Stimulated activated CD4-positive, alpha-beta T cell treated with anti-CD3 and anti-CD28 coated beads, TNF-alpha, amount 100 ng/mL, for 48 hours (primary cell): ENCODE results near the gene FGFR2.
"Not testable (repeated sequence)": the region's sequence is repeated elsewhere in the genome, so short reads cannot be mapped to it uniquely, and the experiment has no call there.

Experiments used
- DNase-seq, 3 donors: peaks; one replicate each; pipeline ENCODE4 v3.0.0-alpha.2; 2020; ENCODE audit warnings: low read depth in 3 of 3

The FGFR2 gene

DNA sequence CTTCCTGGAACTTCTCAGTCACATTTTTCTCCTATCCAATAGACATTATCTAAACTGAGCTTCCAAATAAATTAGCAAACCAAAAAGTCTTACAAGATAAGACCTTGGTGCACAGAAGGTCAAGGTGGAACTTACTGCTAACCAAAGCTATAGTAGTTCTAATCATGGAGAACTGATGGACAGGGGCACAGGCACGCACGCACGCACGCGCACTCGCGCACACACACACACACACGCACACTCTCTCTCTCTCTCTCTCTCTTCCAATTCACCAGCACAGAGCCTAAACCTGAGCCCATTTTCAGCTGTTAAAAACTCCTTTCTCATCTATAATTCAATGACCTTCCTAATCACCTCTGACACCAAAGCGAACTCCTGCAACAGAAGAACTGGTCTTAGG lies 7.5 kb downstream of the FGFR2 start:
- DNase-seq: no peak

DNA sequence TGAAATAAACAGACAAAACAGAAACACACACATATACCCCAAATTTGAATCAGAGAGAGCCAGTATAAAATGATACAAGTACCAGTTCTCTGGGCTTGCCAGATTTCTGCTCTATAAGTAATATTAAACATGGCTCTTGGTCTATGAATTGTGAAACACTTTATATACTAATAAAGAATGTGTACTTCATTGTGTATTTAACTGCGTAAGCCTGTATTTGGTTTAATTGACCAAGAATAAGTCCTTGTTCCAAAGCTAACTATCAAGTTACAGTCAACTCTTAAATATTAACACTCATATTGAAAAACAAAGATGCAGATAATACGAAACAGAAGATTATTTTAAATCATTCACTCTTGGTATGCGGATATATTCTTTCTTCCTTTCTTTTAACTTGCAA lies 8.7 kb downstream of the FGFR2 start:
- DNase-seq: no peak

DNA sequence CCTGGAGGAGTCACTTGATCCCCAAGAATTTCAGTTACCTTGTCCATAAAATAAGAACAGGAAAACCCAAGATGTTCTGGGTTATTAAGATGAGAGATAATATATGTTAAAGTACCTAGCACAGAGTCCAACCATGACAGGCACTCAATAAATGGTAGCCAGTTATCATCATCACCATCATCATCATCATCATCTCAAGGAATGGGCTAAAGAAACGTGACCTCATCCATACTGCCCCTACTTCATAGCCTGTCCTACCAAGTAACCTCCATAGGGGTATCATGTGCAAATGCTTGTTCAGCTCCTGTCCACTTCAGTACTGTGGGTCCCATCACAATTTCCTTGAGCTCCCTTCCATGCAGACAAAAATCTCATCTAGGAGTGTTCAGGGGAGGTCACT lies 14.4 kb downstream of the FGFR2 start:
- no peak for DNase-seq

DNA sequence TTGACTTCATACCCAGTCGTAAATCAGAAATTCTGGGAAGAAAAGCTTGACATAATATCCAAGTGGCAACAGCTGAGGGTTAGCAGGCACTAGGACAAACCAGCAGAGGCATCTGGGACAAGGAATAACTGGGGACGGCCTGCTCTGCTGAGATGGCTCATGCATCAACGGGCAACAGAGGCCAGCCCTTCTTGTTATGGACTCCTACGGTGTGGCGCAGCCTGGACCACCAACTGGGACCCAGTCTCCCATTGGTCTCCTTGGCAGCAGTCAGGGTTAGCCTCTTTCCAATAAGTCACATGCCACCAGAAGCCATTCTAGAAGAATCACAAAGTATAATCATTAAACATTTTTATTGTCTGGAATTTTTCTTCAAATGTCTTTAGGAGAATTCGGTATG lies 15.0 kb downstream of the FGFR2 start:
- no peak for DNase-seq

DNA sequence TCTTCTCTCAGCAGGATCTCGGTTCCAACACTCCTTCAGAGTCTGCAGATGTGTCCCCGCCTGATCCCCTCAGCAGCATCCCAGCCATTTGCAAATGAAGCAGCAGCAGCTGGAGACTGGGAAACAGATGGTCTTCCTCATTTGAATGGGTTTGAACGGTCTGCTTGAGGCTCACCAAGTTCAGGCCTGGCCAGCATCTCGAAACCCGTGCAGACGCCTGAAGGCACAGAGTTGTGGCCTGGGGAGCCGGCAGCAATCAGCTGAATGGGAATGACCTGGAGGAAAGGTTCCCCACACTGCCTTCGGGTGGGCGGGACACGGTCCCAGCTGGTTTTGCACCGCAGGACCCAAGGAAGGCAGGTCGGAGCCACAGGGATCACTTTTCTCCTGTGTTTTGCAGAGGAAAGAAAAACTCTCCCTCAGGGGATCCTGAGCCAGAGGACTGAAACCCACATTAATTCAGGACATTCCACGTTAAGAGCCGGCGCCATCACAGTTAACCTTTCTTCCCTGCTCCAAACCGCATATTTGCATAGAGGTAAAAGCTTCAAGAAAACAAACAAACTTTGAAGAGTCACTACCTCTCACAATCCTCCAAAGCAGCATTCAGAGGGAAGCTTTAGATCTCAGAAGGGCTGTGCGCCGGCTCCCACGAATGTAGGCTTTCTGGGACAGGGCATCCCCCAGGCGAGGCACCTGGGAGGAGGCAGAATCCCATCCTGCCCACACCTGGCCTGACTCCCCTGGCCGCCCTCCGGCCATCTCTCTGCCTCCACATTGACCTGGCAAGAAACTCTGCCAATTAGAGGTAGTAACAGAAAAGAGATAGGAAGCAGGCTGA lies 17.7 kb downstream of the FGFR2 start:
- no peak for DNase-seq

DNA sequence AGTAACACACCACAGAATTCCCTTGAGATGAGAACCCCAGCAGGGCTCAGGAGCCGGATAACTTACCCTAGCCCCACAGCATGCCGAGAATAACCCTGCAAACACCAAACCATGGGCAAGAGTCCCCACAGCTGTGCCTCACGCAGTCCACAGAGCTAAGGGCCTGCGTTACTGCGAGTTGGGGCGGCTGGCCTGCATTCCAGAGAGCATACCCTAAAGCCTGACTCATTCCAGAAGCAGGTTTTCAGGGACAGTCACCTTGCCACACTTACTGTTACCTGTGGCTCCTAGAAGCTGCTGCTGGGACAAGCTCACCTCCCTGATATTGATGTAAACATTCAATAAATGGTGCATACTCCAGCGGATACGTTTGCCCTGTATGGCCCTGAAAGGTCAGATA lies 18.6 kb downstream of the FGFR2 start:
- no peak for DNase-seq

DNA sequence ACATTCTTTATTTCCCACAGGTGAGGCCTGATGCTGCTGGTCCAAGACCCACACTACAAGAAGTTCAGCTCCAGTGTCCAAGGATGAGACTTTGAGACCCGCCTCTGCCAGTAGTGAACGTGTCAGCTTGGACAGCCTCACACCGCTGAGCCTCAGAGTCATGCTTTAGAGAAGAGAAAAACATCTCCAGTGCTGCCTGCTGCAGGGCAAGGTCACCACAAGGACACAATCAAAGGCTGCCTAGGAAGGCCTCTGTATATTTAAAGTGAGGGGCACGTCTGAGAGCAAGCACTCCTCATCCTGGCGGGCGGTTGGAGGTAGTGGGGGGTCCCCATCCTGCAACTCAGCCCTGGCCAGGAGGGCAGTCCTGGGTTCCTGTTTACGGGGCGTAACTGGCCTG lies 19.3 kb downstream of the FGFR2 start:
- no peak for DNase-seq

DNA sequence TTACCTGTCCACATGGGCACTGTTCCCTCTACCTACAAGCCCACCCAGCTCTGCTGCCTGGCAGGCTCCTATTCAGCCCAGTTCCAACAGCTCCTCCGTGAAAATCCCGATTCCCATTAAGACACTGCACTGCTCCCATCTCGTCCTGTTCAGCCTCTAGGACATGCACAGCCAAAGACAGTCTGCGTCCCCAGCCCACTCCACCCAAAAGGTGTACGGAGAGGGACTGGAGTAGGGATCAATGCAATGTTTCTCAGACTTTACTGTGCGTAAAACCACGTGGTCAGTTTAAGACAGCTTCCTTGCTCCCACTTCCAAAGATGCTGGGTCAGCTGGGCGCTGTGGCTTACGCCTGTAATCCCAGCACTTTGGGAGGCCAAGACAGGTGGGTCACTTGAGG lies 19.9 kb downstream of the FGFR2 start:
- no peak for DNase-seq

DNA sequence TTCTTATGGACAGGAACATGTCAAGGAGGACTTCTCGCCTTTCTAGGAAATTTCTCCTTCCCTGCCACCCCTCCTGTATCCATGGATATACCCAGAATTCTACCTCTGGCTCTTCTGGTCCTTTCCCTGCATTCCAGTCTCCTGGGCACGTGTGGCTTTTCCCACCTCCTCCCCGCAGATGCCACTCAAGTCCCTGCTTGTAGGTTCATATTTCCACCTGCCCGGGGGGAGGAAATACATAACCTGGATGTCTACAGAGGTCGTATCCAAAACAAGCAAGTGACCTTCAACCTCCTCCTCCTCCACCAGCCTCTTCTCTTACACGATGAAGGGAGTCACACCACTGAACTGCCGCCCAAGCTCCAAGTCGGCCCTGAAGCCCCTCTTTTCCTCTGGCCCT lies 20.7 kb downstream of the FGFR2 start:
- DNase-seq: no peak

DNA sequence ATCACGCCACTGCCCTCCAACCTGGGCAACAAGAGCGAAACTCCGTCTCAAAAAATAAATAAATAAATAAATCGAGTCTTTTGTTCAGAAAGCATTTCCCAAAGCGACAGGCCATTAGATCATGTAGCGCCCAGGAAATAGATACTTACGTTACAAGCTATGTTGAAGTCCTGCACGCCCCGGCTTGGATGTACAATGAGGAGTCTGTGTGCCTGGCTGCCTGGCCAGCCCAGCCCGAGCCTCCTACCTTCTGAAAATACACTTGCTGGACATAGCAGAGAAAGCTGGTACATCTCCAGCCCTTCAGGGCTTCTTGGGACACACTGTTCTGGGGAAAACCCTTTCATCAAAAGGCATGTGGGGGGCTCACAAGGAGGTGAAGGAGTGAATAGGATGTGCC lies 22.1 kb downstream of the FGFR2 start:
- no peak for DNase-seq

DNA sequence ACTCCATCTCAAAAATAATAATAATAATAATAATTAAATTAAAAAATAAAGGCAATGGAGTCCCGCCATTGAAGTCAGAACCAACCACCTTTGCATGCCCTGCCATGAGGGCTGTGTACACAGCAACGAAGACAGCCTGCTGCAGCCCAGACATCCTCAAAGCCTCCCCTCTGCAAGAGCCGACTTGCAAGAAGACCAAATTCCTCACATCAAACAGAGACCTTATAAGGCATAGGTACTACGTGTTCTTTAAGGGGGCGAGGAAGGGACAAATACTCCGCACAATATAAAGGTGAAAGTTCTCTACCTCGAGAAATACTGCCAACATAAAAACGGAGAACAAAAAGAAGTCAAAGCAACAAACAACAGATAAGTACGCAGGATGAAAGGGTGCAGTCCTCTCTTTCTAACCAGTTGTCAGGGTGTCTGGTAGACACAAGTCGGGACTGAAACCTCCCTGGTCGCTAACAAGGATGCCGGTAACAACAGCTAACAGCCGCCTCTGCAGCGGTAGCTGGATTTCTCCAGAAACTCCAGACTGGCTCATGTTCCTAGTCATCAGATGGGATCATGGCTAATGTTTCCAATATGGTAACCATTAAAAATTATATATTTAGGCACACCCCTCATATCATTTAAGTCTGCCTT lies 23.6 kb downstream of the FGFR2 start:
- no peak for DNase-seq

DNA sequence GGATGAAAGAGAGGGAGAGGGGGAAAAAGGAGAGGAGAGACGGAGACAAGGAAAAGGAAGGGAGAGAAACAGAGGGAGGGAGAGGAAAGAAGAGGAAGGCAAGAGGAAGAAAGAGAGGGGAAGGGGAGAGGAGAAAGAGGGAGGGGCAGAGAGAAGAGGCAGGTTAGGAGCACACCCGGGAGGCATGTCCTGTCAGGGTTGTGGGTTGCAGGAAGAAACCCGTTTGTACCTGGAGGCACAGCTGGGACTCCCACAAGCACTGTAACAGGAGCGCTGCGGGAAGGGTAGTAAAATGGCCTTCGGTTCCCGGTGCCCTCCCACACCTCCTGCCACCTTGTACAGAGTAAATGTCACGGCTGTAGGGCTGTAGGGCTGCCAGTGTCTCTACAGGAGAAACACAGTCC lies 24.7 kb downstream of the FGFR2 start:
- no peak for DNase-seq

DNA sequence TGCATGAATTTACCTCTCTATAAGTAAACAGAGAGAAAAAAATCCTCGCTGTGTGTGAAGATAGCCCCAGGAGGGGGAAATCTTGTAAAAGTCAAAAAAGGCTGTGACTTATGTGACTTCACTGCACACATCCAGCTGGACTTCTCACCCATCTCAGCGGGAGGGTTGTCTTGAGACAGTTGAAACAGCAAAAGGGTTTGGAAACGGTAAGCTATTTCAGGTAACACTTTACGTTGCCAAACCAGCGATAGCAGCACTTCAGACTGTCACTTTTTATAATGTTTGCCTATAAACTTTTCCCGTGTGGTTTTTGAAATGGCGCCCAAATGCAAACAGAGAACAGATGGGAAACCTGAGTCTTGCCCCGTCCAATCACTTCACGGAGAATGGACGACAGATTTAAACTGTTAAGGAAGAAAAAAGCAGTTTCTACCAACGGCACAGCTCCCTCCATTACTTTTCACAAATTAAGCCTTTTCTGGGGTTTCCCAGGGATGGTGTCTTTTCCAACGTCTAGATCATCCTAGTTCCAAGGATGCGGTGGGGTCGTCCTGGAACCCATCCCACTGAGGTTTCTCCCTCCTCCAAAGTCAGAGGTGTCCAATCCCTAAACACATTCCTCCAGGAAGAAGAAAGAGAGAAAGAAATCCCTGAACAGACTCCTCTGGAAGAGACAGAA lies 25.2 kb downstream of the FGFR2 start:
- DNase-seq: no peak

DNA sequence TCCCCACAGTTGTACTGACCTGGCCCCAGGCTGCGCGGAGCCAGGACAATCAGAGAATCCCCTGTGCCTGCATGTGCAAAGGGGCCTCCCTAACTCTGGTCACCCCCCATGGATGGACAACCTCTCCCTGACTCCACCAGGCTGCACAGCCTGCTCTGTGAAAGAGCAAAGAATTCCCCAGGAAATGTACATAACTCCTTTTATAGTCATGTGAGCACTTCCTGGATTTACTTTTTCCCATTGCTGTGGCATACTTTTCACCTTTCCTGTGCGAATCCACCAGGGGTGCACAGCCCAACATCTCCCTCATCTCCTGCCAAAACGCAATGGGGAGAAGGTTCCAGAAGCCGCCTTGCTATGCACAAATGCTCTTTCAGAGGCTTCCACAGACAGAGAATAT lies 27.9 kb downstream of the FGFR2 start:
- DNase-seq: no peak

DNA sequence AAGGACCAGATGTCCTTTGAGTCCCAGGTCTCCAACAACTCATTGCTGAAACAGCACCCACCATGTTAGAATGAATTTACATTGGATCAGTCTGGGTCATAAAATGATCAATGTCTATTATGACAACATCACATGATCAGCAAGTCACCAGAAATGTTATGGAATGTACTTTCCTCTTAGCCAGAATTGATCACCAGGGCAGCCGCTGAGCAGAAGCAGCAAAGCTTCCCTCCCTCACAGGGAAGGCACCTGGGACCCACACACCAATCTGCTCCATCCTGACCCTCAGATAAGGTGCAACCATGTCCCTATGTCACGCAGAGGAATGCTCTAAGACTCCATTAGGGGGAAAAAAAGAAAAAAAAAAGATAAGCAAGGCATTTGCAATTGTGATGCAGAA lies 30.0 kb downstream of the FGFR2 start:
- DNase-seq: no peak

DNA sequence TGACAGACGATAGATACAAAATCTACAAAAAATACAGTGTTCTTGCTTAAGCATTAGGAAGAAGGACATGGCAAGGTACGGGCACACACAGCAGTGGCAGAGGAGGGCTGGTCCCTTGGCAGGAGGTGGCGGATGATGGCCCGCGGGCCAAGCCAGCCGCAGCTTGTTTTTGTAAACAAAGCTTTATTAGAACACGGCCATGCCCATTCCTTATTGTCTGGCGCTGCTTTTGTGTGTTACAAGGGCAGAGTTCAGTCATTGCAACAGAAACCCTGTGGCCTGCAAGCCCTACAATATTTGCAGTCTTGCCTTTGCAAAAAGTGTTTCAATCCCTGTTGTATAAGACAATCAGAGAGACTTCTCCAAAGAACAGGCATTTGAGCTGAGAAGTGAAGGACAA lies 30.7 kb downstream of the FGFR2 start:
- no peak for DNase-seq

DNA sequence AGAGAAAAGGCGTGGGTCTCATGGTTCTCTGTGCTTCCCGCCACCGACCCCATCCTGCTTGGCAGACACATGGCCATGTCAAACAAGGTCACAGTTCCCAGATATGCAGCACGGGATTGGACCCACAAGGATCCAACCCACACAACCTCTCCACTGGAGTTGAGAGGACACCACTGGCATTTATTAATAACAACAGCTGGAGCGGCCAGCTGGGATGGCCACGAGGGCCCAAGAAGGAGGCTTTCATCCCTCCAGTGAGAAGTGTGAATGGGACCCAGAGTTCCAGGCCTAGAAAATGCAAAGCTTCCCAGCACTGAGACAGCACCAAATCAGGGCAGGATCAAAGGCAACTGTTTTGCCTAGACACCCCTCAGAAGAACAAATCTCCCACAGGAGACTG lies 31.5 kb downstream of the FGFR2 start:
- no peak for DNase-seq

DNA sequence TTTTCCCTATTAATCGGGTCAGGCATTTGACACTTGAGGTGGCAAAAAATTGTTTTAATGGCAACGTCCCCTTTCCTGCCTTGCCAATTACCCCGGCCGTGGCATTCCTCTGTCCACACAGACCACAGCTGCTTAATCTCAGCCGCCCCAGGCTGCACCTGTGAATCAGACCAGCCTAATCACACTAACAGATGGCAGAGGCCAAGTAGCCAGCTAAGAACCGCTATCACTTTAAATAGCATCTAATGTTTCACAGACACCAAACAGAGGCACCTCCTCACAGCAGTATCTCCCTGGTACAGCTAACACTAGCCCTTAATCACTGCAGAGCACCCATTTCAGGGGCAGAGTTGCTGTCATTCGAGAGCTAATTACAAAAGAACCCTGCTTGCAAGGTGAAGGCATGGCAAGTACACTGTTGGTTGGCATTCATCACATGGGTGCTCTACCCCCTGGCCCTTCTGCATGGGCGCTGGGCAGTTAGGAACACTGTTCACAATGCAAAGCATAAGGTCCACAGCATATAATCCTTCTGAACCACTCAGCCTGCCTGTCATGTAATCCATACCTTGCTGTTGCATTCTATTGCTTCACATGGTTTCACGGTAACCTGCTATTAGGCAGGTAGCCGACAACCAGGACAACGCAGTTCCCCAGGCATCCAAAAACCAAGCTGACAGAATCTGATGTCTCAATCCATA lies 38.8 kb downstream of the FGFR2 start:
- no peak for DNase-seq

DNA sequence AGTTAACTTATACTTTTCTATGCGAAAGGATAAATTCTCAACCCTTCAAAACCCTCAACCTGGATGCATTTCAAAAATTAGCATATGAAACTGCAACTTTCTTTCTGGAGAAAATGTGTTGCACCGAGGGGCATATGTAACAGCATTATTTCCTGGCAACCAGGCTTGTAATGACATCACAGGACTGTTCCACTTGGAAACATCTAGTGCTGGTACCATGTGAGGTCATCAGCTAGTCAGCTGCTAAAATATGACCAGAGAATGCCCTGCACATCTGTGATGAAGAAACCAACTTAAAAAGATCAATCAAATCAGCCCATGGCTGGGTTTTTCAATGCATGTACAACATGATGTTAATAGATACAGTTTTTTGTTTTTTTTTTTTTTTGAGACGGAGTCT lies 40.0 kb downstream of the FGFR2 start:
- DNase-seq: no peak

DNA sequence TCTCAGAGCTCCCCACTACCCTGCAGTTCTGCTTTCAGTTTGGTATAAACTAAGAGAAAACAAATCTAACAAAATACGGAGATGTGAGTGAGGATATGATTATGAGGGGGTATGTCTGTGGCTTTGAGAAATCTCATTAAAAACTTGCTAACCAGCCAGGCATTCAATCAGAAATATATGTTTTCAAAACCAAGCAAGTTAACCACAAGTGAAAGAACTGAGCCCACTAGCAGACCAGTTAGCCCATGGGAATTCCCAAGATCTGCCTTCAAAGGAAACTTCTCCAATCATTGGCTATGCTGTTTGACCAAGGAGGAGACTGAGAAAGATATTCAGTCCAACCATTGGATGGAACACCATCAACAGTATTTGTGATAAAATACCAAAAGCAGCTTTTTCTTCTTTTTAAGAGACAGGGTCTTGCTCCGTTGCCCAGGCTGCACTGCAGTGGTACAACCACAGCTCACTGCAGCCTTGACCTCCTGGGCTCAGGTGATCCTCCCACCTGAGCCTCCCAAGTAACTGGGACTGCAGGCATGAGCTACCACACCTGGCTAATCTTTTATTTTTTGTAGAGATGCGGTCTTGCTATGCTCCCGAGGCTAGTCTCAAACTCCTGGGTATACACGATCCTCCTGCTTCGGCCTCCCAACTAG lies 41.2 kb downstream of the FGFR2 start:
- no peak for DNase-seq

DNA sequence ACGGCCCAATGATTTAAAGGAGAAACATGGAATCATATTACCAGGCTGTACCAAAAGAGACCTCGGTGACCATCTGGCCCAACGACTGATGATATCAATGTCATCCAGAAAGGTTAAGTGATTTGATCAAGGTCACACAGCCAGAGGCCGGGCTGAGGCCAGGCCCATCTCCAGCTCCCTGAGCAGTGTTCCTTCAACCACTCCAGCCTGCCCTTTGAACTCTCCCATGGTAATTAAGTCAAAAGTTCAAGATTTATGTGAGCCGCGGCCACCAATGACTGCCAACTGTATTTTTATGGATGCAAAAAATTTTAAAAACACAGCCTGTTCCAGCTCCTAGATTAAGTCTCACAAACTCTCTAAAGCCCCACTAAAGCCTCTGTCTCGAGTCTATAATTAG lies 41.8 kb downstream of the FGFR2 start:
- no peak for DNase-seq

DNA sequence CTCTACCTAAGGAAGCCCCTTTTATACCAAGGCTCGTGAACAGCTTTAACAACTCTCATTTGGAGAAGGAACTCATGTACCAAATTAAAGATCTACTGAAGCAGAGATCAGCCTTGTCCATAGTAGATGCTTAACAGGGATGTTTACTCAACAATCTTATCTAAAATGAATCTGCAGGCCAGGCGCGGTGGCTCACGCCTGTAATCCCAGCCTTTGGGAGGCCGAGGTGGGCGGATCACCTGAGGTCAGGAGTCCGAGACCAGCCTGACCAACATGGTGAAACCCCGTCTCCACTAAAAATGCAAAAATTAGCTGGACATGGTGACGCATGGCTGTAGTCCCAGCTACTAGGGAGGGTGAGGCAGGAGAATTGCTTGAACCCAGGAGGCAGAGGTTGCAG lies 43.3 kb downstream of the FGFR2 start:
- DNase-seq: not testable (repeated sequence)
